Endothelial cell (in vitro differentiated cells): ENCODE results near the gene TIMP2. TPM values are rescaled to one million over a fixed set of nuclear protein-coding genes. Genes with fewer than 3 reads are reported as not detected.

Experiments used
- DNase-seq: peaks from one replicate; pipeline ENCODE4 v3.0.0; 2021; ENCODE audit warnings: low spot score
- H3K27ac Mint-ChIP-seq: one replicate; pipeline ENCODE4 v1.8.0; 2021; ENCODE audit warnings: mixed read lengths, inconsistent platforms; ENCODE audit not compliant: unreplicated experiment
- H3K27me3 Mint-ChIP-seq: one replicate; pipeline ENCODE4 v1.8.0; 2021; ENCODE audit warnings: mild to moderate bottlenecking, moderate library complexity, mixed read lengths, inconsistent platforms; ENCODE audit not compliant: unreplicated experiment
- H3K36me3 Mint-ChIP-seq: one replicate; pipeline ENCODE4 v1.8.0; 2021; ENCODE audit warnings: mild to moderate bottlenecking, low read depth, mixed read lengths, inconsistent platforms; ENCODE audit not compliant: unreplicated experiment
- H3K4me1 Mint-ChIP-seq: one replicate; pipeline ENCODE4 v1.8.0; 2021; ENCODE audit warnings: mild to moderate bottlenecking, mixed read lengths, inconsistent platforms; ENCODE audit not compliant: unreplicated experiment
- H3K4me3 Mint-ChIP-seq: one replicate; pipeline ENCODE4 v1.8.0; 2021; ENCODE audit warnings: mild to moderate bottlenecking, mixed read lengths, inconsistent platforms; ENCODE audit not compliant: unreplicated experiment
- H3K9me3 Mint-ChIP-seq: one replicate; pipeline ENCODE4 v1.8.0; 2021; ENCODE audit warnings: mixed read lengths, inconsistent platforms; ENCODE audit not compliant: unreplicated experiment
- CTCF ChIP-seq: fragments of 200-600 bp; sonication (generic); IDR thresholded peaks from one replicate; pipeline ENCODE4 v1.5.0; 2021; ENCODE audit warnings: antibody characterized with exemption; ENCODE audit not compliant: unreplicated experiment
- total RNA-seq: library from RNA; stranded (reverse); fragmentation: NEBNext Ultra II Directional; extraction: Animal tissue kit (Norgen Biotek cat#: 25700); gene quantifications from one replicate; pipeline ENCODE4 v1.2.1, GENCODE V29; 2021; ENCODE audit not compliant: unreplicated experiment

TIMP2 gene
- total RNA-seq, 1 donor from 2014 or later = 41.5 TPM

GRCh38 chr17:78923660-78924453, 1.3 kb downstream of the TIMP2 start:
- no peak for DNase-seq
- TF ChIP-seq CTCF = no peak
- Mint-ChIP-seq H3K4me3 (peak overlapping the region; percentile 60), H3K9me3 (no peaks in the 10 kb centered on the region), H3K36me3 (no peaks in the 10 kb centered on the region), H3K27me3 (peaks cover 9% of the 10 kb centered on the region), H3K4me1 (peaks cover 11% of the 10 kb centered on the region), H3K27ac (no peak overlapping the region)

- Mint-ChIP-seq H3K27ac (no peak overlapping the region), H3K9me3 (no peaks in the 10 kb centered on the region), H3K27me3 (peaks cover 9% of the 10 kb centered on the region), H3K4me1 (peaks cover 11% of the 10 kb centered on the region), H3K36me3 (no peaks in the 10 kb centered on the region), H3K4me3 (peak overlapping the region; percentile 60)
- no peak for DNase-seq
- no peak for TF ChIP-seq CTCF
Measured at GRCh38 chr17:78922816-78923498, 2.2 kb downstream of the TIMP2 start.

GRCh38 chr17:78921437-78921971, 3.7 kb downstream of the TIMP2 start:
- no peak overlapping the region for H3K27ac Mint-ChIP-seq
- no peak for TF ChIP-seq CTCF
- H3K4me3 Mint-ChIP-seq = no peak overlapping the region

GRCh38 chr17:78920528-78920927, 4.7 kb downstream of the TIMP2 start:
- Mint-ChIP-seq H3K27ac (peak overlapping the region; percentile 20), H3K27me3 (peaks cover 10% of the 10 kb centered on the region), H3K4me3 (peak overlapping the region; percentile 28), H3K36me3 (no peaks in the 10 kb centered on the region), H3K9me3 (no peaks in the 10 kb centered on the region), H3K4me1 (peaks cover 19% of the 10 kb centered on the region)
- no peak for TF ChIP-seq CTCF
- DNase-seq = no peak

More at GRCh38 chr17:78921437-78921971, 3.7 kb downstream of the TIMP2 start:
- Mint-ChIP-seq H3K9me3 (no peaks in the 10 kb centered on the region), H3K36me3 (no peaks in the 10 kb centered on the region), H3K27me3 (peaks cover 11% of the 10 kb centered on the region), H3K4me1 (peaks cover 14% of the 10 kb centered on the region)
- no peak for DNase-seq
